A549 (cell line): ENCODE data around the gene CELF6.

Experiments
- CHD2 ChIP-seq: fragments of 150-350 bp; IDR thresholded peaks from 2 replicates; pipeline ENCODE4 v1.6.1; 2014; ENCODE audit warnings: low read length; ENCODE audit not compliant: partially characterized antibody
- FOSL2 ChIP-seq, 2 experiments: fragments of 450-650 bp in 1 of 2; fragments of >200 bp in 1 of 2; sonication (Bioruptor Twin) in 1 of 2; formaldehyde crosslinking; IDR thresholded peaks; 2 replicates each; pipeline versions ENCODE4 v1.5.0 to v1.6.1; 2016 to 2020; ENCODE audit warnings: mild to moderate bottlenecking in 1 of 2, moderate library complexity in 1 of 2
- HDAC2 ChIP-seq: fragments of 200-600 bp; sonication (generic); IDR thresholded peaks from 2 replicates; pipeline ENCODE4 v1.6.1; 2016
- JUNB ChIP-seq: fragments of >200 bp; sonication (Bioruptor Twin); formaldehyde crosslinking; IDR thresholded peaks from 2 replicates; pipeline ENCODE4 v1.6.1; 2016
- POLR2A ChIP-seq: IDR thresholded peaks from 2 replicates; pipeline ENCODE4 v1.6.1; 2012; ENCODE audit warnings: mild to moderate bottlenecking, low read length
- RAD21 ChIP-seq, 2 experiments: fragments of >200 bp in 1 of 2; sonication (Bioruptor Twin) in 1 of 2; formaldehyde crosslinking in 1 of 2; IDR thresholded peaks in 1 of 2; conservative IDR thresholded peaks in 1 of 2; 2 replicates in 1 of 2; 3 replicates in 1 of 2; pipeline ENCODE4 v1.6.1; 2012 to 2018; ENCODE audit warnings: inconsistent platforms in 1 of 2
- SMC3 ChIP-seq: fragments of >200 bp; sonication (Bioruptor Twin); formaldehyde crosslinking; IDR thresholded peaks from 3 replicates; pipeline ENCODE4 v1.6.1; 2018; ENCODE audit warnings: inconsistent platforms
- ZNF302 ChIP-seq: fragments of 250-450 bp; sonication (Bioruptor Pico); IDR thresholded peaks from 2 replicates; pipeline ENCODE4 v1.9.0; 2021; ENCODE audit warnings: inconsistent platforms, mild to moderate bottlenecking, moderate library complexity
- TF ChIP-seq, protein P1 (sequence below): fragments of >200 bp; sonication (Bioruptor Twin); formaldehyde crosslinking; IDR thresholded peaks from 3 replicates; pipeline ENCODE4 v1.5.1; 2016
- TF ChIP-seq, protein P2 (sequence below): IDR thresholded peaks from 2 replicates; pipeline ENCODE4 v1.6.1; 2012

DNA sequence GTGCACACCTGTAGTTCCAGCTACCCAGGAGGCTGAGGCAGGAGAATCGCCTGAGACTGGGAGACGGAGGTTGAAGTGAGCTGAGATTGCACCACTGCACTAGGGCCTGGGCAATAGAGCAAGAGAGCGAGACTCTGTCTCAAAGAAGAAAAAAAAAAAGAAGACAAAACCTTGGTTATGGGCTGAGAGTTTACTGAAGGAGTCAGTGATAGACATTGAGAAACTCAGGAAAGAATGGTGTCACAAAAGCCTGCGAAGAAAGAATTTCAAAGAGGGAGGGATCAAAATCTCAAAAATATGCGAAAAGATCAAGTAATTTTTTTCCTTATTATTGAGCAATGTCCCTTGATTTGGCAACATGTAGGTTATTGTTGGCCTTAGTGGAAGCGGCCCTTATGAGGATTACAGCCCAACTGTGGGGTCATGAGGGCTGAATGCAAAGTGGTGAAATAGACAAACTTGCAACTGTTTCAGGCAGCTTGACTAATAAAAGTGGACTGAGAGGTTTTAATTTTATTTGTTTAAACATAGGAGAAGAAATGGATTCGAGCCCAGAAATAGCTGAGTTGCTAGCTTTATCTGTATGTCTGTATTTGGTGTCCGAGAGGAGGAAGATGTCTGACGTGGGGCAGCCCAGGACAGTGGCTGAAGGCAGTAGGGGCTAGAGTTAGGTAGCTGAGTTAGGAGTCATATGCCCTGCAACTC, 18.8 kb upstream of the CELF6 start:
- TF ChIP-seq CHD2: no peak
- TF ChIP-seq, protein P1, sequence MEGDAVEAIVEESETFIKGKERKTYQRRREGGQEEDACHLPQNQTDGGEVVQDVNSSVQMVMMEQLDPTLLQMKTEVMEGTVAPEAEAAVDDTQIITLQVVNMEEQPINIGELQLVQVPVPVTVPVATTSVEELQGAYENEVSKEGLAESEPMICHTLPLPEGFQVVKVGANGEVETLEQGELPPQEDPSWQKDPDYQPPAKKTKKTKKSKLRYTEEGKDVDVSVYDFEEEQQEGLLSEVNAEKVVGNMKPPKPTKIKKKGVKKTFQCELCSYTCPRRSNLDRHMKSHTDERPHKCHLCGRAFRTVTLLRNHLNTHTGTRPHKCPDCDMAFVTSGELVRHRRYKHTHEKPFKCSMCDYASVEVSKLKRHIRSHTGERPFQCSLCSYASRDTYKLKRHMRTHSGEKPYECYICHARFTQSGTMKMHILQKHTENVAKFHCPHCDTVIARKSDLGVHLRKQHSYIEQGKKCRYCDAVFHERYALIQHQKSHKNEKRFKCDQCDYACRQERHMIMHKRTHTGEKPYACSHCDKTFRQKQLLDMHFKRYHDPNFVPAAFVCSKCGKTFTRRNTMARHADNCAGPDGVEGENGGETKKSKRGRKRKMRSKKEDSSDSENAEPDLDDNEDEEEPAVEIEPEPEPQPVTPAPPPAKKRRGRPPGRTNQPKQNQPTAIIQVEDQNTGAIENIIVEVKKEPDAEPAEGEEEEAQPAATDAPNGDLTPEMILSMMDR: no peak
- no peak for TF ChIP-seq HDAC2
- no peak for TF ChIP-seq FOSL2 (IDR thresholded peaks at IDR 0.05)
- TF ChIP-seq FOSL2 (CRISPR knock-in tag; IDR thresholded peaks at IDR 0.05): no peak
- TF ChIP-seq, protein P2, sequence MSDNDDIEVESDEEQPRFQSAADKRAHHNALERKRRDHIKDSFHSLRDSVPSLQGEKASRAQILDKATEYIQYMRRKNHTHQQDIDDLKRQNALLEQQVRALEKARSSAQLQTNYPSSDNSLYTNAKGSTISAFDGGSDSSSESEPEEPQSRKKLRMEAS: no peak
- peak; percentile 36; the same call in 1 of the 2 replicates for TF ChIP-seq JUNB
- no peak for TF ChIP-seq POLR2A
- no peak for TF ChIP-seq ZNF302 (CRISPR knock-in tag)
- TF ChIP-seq SMC3: no peak
- TF ChIP-seq RAD21 (conservative IDR thresholded peaks at IDR 0.05 in 1 of 2, IDR thresholded peaks at IDR 0.05 in 1 of 2): no peak
